Vagina (tissue), 2 donors: ENCODE measurements around the gene SH3BP5. TPM values are rescaled to one million over a fixed set of nuclear protein-coding genes. Genes with fewer than 3 reads are reported as not detected.

Source experiments
- DNase-seq, 2 donors: peaks; one replicate each; pipeline ENCODE4 v3.0.0-alpha.2; 2017; ENCODE audit errors: extremely low spot score in 2 of 2
- H3K27ac ChIP-seq: fragments of 200-600 bp; sonication (generic); one replicate; pipeline ENCODE4 v1.5.1; 2019
- H3K27me3 ChIP-seq: fragments of 200-600 bp; sonication (generic); one replicate; pipeline ENCODE4 v1.5.1; 2019
- H3K36me3 ChIP-seq, 2 donors: fragments of 200-600 bp; sonication (generic); one replicate each; pipeline ENCODE4 v1.5.1; 2017 to 2019
- H3K4me1 ChIP-seq: fragments of 200-600 bp; sonication (generic); one replicate; pipeline ENCODE4 v1.5.1; 2019
- H3K4me3 ChIP-seq, 2 donors: fragments of 200-600 bp; sonication (generic); 1 replicate in 1 of 2; 2 replicates in 1 of 2; pipeline ENCODE4 v1.5.1; 2016 to 2019
- H3K9me3 ChIP-seq: fragments of 200-600 bp; sonication (generic); one replicate; pipeline ENCODE4 v1.5.1; 2019
- POLR2A ChIP-seq, 2 donors: fragments of 450-650 bp; IDR thresholded peaks; one replicate each; pipeline ENCODE4 v1.6.1; 2017; ENCODE audit warnings: antibody characterized with exemption in 2 of 2, mild to moderate bottlenecking in 2 of 2, moderate library complexity in 2 of 2
- POLR2AphosphoS5 ChIP-seq, 2 donors: sonication (generic); formaldehyde crosslinking; IDR thresholded peaks; one replicate each; pipeline ENCODE4 v1.9.0; 2017; ENCODE audit warnings: antibody characterized with exemption in 2 of 2, mild to moderate bottlenecking in 2 of 2, low read depth in 1 of 2; ENCODE audit not compliant: insufficient read depth in 1 of 2
- intact Hi-C: fragments of 100-400 bp; cut with DNase I; formaldehyde crosslinking; loops from one replicate; pipeline ENCODE4 v1.15.1; 2023
- total RNA-seq: library from RNA; depleted of rRNA; stranded (reverse); fragments of >200 nt; gene quantifications from one replicate; pipeline ENCODE4 v1.2.3, GENCODE V29; 2016
- TF ChIP-seq, protein P1 (sequence below), 3 experiments: fragments of 450-650 bp in 2 of 3; fragments of 200-600 bp in 1 of 3; sonication (generic) in 1 of 3; IDR thresholded peaks; one replicate each; pipeline ENCODE4 v1.5.1; 2017 to 2019; ENCODE audit warnings: antibody characterized with exemption in 3 of 3, mild to moderate bottlenecking in 2 of 3, moderate library complexity in 2 of 3

Gene SH3BP5
- total RNA-seq, 1 donor from 2014 or later, result 78.6 TPM

DNA sequence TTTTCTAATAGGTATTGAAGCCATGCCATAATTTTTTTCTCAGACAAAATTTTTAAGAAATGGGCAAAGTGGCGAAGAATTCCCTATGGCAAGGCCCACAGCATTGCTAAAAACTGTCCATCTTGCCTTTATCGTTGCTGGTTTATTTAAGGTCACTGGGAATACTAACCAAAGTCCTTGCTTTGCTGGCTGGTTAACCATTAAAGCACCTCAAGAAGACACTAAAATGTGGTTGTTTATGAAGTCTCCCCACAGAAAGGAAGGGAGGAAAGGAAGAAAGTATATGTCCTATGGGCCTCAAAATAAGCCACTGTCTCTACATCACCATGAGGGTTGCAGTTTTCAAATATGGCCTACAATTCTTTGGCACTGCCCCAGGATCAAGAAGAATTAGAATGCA, 13.2 kb downstream of the SH3BP5 start:
- TF ChIP-seq POLR2AphosphoS5 (IDR thresholded peaks at IDR 0.05; ENCODE audit: insufficient read depth in 1 of 2, low read depth in 1 of 2), result no peak
- H3K36me3 ChIP-seq, result no peaks in the 10 kb centered on the region
- no peak overlapping the region for H3K4me3 ChIP-seq
- intact Hi-C loops, result no loop called here
- no peaks in the 10 kb centered on the region for H3K27me3 ChIP-seq
- no peaks in the 10 kb centered on the region for H3K9me3 ChIP-seq
- DNase-seq, result no peak
- H3K27ac ChIP-seq, result peak overlapping the region; percentile 95
- H3K4me1 ChIP-seq, result peaks cover 82% of the 10 kb centered on the region

DNA sequence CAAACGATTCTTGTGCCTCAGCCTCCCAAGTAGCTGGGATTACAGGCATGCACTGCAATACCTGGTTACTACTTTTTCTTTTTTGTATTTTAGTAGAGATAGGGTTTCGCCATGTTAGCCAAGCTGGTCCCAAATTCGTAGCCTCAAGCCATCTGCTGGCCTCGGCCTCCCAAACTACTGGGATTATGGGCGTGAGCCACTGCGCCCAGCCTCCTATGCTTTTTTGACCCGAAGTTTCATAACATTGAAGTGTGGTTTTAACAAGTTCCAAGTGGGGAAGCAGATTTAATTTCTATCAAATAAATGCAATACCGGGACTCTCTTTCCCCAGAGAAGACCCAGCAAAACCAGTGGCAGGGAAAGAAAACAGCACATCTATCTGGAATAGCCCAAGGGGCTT, 13.7 kb downstream of the SH3BP5 start:
- H3K27ac ChIP-seq, result peak overlapping the region; percentile 95
- H3K36me3 ChIP-seq, result no peaks in the 10 kb centered on the region
- peaks cover 81% of the 10 kb centered on the region for H3K4me1 ChIP-seq
- no peaks in the 10 kb centered on the region for H3K27me3 ChIP-seq
- H3K4me3 ChIP-seq, result no peak overlapping the region
- TF ChIP-seq POLR2AphosphoS5 (IDR thresholded peaks at IDR 0.05; ENCODE audit: insufficient read depth in 1 of 2, low read depth in 1 of 2), result no peak
- TF ChIP-seq, protein P1, sequence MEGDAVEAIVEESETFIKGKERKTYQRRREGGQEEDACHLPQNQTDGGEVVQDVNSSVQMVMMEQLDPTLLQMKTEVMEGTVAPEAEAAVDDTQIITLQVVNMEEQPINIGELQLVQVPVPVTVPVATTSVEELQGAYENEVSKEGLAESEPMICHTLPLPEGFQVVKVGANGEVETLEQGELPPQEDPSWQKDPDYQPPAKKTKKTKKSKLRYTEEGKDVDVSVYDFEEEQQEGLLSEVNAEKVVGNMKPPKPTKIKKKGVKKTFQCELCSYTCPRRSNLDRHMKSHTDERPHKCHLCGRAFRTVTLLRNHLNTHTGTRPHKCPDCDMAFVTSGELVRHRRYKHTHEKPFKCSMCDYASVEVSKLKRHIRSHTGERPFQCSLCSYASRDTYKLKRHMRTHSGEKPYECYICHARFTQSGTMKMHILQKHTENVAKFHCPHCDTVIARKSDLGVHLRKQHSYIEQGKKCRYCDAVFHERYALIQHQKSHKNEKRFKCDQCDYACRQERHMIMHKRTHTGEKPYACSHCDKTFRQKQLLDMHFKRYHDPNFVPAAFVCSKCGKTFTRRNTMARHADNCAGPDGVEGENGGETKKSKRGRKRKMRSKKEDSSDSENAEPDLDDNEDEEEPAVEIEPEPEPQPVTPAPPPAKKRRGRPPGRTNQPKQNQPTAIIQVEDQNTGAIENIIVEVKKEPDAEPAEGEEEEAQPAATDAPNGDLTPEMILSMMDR (IDR thresholded peaks at IDR 0.05), result no peak
- no peak for TF ChIP-seq POLR2A (IDR thresholded peaks at IDR 0.05)
- intact Hi-C loops, result no loop called here
- DNase-seq, result no peak
- no peaks in the 10 kb centered on the region for H3K9me3 ChIP-seq

DNA sequence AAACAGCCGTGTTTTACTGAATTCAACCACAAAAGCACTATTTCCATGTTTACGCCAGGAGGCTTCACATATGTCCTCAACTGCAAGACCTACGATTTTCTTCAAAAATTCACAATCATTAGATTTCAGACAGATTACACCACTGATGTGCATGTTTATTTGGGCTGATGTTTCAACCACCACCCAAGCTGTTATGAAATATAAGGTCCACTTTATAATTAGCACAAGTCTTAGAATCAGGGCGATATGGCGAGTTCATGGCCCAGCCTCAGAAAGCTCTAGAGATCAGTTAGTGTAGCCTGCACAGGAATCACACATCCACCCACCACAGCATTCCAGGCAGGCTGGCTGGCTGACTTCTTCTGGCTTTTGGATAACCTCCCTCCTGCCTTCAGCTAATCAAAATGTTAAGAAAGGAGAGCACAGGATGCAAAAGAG, 15.4 kb downstream of the SH3BP5 start:
- intact Hi-C loops, result no loop called here
- H3K4me3 ChIP-seq, result no peak overlapping the region
- H3K4me1 ChIP-seq, result peaks cover 70% of the 10 kb centered on the region
- no peaks in the 10 kb centered on the region for H3K36me3 ChIP-seq
- H3K27me3 ChIP-seq, result no peaks in the 10 kb centered on the region
- peak overlapping the region; percentile 54 for H3K27ac ChIP-seq
- no peak for DNase-seq
- TF ChIP-seq POLR2A (IDR thresholded peaks at IDR 0.05) (no peak), POLR2AphosphoS5 (IDR thresholded peaks at IDR 0.05; ENCODE audit: insufficient read depth in 1 of 2, low read depth in 1 of 2) (no peak)
- TF ChIP-seq, protein P1 (IDR thresholded peaks at IDR 0.05), result no peak
- no peaks in the 10 kb centered on the region for H3K9me3 ChIP-seq

DNA sequence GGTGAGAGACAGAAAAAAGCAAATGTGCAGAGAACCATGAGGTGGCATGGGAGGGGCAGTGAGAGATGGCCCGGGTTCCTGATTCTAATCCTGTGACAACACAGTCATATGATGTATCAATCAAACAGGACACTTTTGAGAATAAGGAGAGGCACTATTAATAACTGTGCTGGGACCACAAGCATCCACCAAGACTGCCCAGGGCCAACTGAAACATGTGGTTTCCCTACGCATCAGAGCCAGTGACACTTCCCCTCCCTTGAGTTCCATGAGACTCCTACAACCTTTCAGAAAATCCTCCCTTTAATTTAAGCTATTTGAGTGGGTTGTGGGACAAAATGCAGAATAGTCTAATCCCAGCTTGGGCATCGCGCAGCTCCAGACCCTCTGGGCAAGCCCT, 17.4 kb downstream of the SH3BP5 start:
- H3K27me3 ChIP-seq, result no peaks in the 10 kb centered on the region
- TF ChIP-seq POLR2AphosphoS5 (IDR thresholded peaks at IDR 0.05; ENCODE audit: insufficient read depth in 1 of 2, low read depth in 1 of 2) (no peak), POLR2A (IDR thresholded peaks at IDR 0.05) (no peak)
- TF ChIP-seq, protein P1 (IDR thresholded peaks at IDR 0.05), result no peak
- peaks cover 65% of the 10 kb centered on the region for H3K4me1 ChIP-seq
- H3K4me3 ChIP-seq, result no peak overlapping the region
- peak overlapping the region; percentile 47 for H3K27ac ChIP-seq
- intact Hi-C loops, result no loop called here
- H3K9me3 ChIP-seq, result no peaks in the 10 kb centered on the region
- no peak for DNase-seq
- H3K36me3 ChIP-seq, result no peaks in the 10 kb centered on the region

DNA sequence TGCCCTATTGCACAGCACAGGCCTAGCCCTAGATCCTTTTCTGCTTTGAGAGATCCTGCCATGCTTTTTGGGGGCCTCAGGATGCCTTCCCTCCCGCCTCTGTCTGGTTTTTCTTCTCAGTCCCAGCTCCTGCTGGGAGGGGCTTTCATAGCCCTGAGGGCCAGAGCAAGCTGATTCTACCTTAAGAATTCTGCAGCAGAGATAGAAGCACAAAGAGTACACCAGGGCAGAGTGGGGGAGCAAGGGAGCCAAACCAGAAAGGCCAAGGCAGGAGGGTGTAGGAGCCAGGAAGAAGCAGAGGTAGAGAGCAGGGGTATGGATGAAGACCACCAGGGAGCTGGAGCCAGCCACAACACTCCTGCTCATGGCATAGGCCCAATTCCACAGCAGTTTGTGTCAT, 18.1 kb downstream of the SH3BP5 start:
- peaks cover 65% of the 10 kb centered on the region for H3K4me1 ChIP-seq
- no peaks in the 10 kb centered on the region for H3K9me3 ChIP-seq
- intact Hi-C loops, result no loop called here
- H3K27me3 ChIP-seq, result no peaks in the 10 kb centered on the region
- TF ChIP-seq POLR2A (IDR thresholded peaks at IDR 0.05) (no peak), POLR2AphosphoS5 (IDR thresholded peaks at IDR 0.05; ENCODE audit: insufficient read depth in 1 of 2, low read depth in 1 of 2) (no peak)
- TF ChIP-seq, protein P1 (IDR thresholded peaks at IDR 0.05), result no peak
- no peaks in the 10 kb centered on the region for H3K36me3 ChIP-seq
- peak overlapping the region; percentile 47 for H3K27ac ChIP-seq
- H3K4me3 ChIP-seq, result no peak overlapping the region
- DNase-seq, result no peak
